ENCODE results near the gene TLR8.

Gene TLR8

DNA sequence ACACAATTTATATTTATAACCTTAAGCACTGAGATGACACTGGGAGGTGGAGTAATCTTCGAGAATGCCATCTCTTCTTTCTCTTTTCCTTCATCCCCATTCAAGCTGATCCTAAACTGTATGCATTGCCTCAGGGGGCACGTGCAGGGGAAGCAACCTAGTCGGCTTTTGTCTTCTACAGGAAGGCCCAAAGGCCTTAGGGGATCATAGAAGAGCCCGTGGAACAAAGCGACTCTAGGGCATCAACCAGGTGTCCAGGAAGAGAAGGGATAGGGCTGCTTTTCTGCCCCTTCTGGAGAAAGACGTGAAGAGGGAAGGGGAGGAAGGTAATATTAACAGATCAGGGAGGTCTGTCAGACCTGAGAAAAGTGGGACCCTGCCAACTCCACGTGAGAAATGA is 6.9 kb upstream of the TLR8 start:
- Histone ChIP-seq H4K20me1 (no peaks in the 10 kb centered on the region), H3K27ac (no peak overlapping the region), H3K4me2 (peak overlapping the region in 1 of 11 experiments; percentile 28; a peak in 1 of 22 replicates), H3K27me3 (peaks cover 69 to 94% (median 86%) of the 10 kb centered on the region in 11 experiments), H3K9ac (no peak overlapping the region), H3K4me3 (no peak overlapping the region), H3K36me3 (no peaks in the 10 kb centered on the region), H3K4me1 (peaks cover 7 to 97% (median 16%) of the 10 kb centered on the region in 10 experiments; a peak in 19 of 20 replicates), H3K9me3 (replicated peaks in 1 of 11) (peaks cover 0 to 15% (median 0%) of the 10 kb centered on the region in 11 experiments; a peak in 3 of 22 replicates)
- no peak for TF ChIP-seq Cebpa-rat (IDR thresholded peaks at IDR 0.05)

DNA sequence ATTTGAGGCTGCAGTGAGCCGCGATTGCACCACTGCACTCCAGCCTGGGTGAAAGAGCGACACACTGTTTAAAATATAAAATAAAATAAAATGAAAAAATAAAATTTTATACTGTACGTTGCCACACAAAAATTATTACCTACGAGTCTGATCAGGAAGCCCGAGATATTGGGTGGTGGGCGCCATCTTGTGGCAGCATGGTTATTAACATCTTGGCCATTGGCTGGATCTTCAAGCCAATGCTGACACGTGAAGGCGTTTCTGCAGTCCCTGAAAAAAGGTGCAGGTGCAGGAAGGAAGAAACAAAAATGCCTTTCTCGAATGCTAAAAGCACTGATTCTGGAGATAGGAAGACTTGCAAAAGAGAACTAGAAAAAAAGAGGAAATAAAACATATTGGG is 4.9 kb upstream of the TLR8 start:
- Histone ChIP-seq H3K4me3 (no peak overlapping the region), H3K9ac (no peak overlapping the region), H3K27me3 (peaks cover 81 to 97% (median 93%) of the 10 kb centered on the region in 11 experiments), H3K4me2 (peak overlapping the region in 4 of 11 experiments; percentile 15 to 63 (median 36); a peak in 6 of 22 replicates), H3K4me1 (peaks cover 7 to 95% (median 13%) of the 10 kb centered on the region in 10 experiments; a peak in 19 of 20 replicates), H3K9me3 (replicated peaks in 1 of 11) (peaks cover 0 to 15% (median 0%) of the 10 kb centered on the region in 11 experiments; a peak in 3 of 22 replicates), H3K36me3 (no peaks in the 10 kb centered on the region), H3K27ac (no peak overlapping the region; a peak in 1 of 22 replicates), H4K20me1 (no peaks in the 10 kb centered on the region)
- no peak for TF ChIP-seq Cebpa-rat (IDR thresholded peaks at IDR 0.05)

DNA sequence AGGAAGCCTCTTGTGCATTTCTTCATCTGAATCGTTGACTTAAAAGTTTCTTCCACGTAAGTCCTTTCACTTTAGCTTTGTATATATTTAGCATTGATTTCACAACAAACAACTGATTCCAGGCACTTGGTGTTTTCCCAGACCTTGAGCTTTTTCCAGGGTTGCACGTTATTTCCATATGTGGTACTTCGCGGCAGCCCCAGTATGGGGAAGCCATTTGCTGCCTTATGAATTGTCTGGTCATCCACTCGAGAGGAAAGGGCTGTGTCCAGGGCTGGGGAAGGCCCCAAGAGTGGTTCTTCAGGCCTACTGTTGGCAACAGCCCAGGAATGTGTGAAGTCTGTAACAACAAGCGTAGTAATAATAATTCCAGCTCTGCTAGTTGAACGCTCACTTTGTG is 2.8 kb upstream of the TLR8 start:
- H4K20me1 ChIP-seq, result no peaks in the 10 kb centered on the region; a peak in 1 of 22 replicates
- peaks cover 64 to 93% (median 83%) of the 10 kb centered on the region in 11 experiments for H3K27me3 ChIP-seq
- peak overlapping the region; percentile 18 to 75 (median 49); a peak in 21 of 22 replicates for H3K4me2 ChIP-seq
- H3K27ac ChIP-seq, result peak overlapping the region in 3 of 11 experiments; percentile 51 to 79 (median 77); a peak in 6 of 22 replicates
- no peaks in the 10 kb centered on the region for H3K36me3 ChIP-seq
- no peaks in the 10 kb centered on the region for H3K9me3 ChIP-seq (replicated peaks in 1 of 11)
- peak overlapping the region in 2 of 11 experiments; percentile 61 to 64; a peak in 3 of 22 replicates for H3K9ac ChIP-seq
- peaks cover 7 to 75% (median 10%) of the 10 kb centered on the region in 10 experiments; a peak in 19 of 20 replicates for H3K4me1 ChIP-seq
- H3K4me3 ChIP-seq, result no peak overlapping the region
- peak in 1 of 11 experiments; percentile 45; a peak in 1 of 22 replicates for TF ChIP-seq Cebpa-rat (IDR thresholded peaks at IDR 0.05)

DNA sequence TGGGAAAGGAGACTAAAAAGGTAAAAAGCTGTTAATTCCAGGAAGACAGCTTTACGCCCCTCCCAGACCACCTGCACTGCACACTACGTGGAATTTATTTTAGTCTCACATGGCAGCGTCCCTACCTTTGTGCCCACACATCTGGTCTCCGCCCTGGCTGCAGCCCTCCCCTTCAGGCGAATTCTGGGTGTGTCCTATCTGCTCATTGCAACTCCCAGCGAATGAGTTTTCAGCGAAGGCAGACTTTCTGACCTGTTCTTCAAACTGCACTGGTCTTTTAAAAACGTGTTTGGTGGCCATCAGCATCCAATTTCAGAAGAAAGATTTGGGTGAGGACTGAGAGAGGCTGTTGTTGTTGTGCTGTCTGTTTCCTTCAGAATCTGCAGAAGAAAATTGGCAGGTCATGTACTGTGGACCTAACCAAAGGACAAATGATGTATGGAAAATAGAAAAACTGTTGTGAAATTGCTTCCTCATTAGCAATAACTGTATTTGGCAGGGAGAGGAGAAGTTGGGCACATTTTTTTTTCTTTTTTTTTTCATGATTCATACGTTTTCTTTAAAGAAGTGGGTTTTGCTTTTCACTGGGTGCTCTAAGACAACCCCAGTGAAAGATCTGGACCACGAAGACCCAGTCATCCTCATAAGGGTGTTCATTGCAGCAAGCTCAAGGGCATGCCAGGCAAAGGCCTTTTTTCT is 4.2 kb downstream of the TLR8 start:
- peaks cover 60 to 95% (median 86%) of the 10 kb centered on the region in 11 experiments for H3K27me3 ChIP-seq
- H3K9me3 ChIP-seq (replicated peaks in 1 of 11), result peaks cover 0 to 6% (median 0%) of the 10 kb centered on the region in 11 experiments; a peak in 3 of 22 replicates
- peaks cover 0 to 56% (median 0%) of the 10 kb centered on the region in 11 experiments; a peak in 3 of 22 replicates for H4K20me1 ChIP-seq
- H3K27ac ChIP-seq, result peak overlapping the region in 5 of 11 experiments; percentile 27 to 67 (median 56); a peak in 9 of 22 replicates
- peaks cover 0 to 28% (median 0%) of the 10 kb centered on the region in 11 experiments; a peak in 3 of 22 replicates for H3K36me3 ChIP-seq
- peak overlapping the region in 5 of 11 experiments; percentile 62 to 83 (median 70); a peak in 10 of 22 replicates for H3K4me2 ChIP-seq
- TF ChIP-seq Cebpa-rat (IDR thresholded peaks at IDR 0.05), result 0 out of 22 replicates have a peak, but pooled peaks of 1 of the 11 experiments have one; percentile 10
- peak overlapping the region in 3 of 10 experiments; percentile 19 to 58 (median 57); a peak in 5 of 20 replicates for H3K4me3 ChIP-seq
- H3K9ac ChIP-seq, result peak overlapping the region in 4 of 11 experiments; percentile 29 to 60 (median 42); a peak in 7 of 22 replicates
- peaks cover 0 to 53% (median 7%) of the 10 kb centered on the region in 10 experiments; a peak in 10 of 20 replicates for H3K4me1 ChIP-seq

DNA sequence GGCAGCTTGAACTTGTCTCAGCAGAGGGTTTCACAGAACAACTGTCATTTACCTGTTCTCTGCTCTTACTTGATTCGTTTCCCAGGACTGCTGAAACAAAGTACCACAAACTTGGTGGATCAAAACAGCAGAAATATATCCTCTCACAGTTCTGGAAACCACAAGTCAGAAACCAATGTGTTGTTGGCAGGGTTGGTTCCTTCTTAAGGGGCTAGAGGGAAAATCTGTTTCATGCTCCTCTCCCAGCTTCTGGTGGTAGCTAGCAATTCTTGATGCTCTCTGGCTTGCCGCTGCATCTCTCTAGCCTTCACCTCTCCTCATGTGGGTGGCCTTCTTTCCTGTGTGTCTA is 4.7 kb downstream of the TLR8 start:
- H3K4me1 ChIP-seq, result peaks cover 0 to 48% (median 7%) of the 10 kb centered on the region in 10 experiments; a peak in 10 of 20 replicates
- H3K36me3 ChIP-seq, result peaks cover 0 to 29% (median 0%) of the 10 kb centered on the region in 11 experiments; a peak in 3 of 22 replicates
- peak overlapping the region in 5 of 11 experiments; percentile 62 to 83 (median 70); a peak in 10 of 22 replicates for H3K4me2 ChIP-seq
- no peak for TF ChIP-seq Cebpa-rat (IDR thresholded peaks at IDR 0.05)
- H4K20me1 ChIP-seq, result peaks cover 0 to 61% (median 0%) of the 10 kb centered on the region in 11 experiments; a peak in 3 of 22 replicates
- H3K27ac ChIP-seq, result peak overlapping the region in 5 of 11 experiments; percentile 27 to 67 (median 56); a peak in 9 of 22 replicates
- H3K9ac ChIP-seq, result peak overlapping the region in 4 of 11 experiments; percentile 29 to 59 (median 42); a peak in 7 of 22 replicates
- H3K9me3 ChIP-seq (replicated peaks in 1 of 11), result peaks cover 0 to 11% (median 0%) of the 10 kb centered on the region in 11 experiments; a peak in 3 of 22 replicates
- H3K4me3 ChIP-seq, result peak overlapping the region in 2 of 10 experiments; percentile 57 to 58; a peak in 4 of 20 replicates
- peaks cover 63 to 95% (median 87%) of the 10 kb centered on the region in 11 experiments for H3K27me3 ChIP-seq

DNA sequence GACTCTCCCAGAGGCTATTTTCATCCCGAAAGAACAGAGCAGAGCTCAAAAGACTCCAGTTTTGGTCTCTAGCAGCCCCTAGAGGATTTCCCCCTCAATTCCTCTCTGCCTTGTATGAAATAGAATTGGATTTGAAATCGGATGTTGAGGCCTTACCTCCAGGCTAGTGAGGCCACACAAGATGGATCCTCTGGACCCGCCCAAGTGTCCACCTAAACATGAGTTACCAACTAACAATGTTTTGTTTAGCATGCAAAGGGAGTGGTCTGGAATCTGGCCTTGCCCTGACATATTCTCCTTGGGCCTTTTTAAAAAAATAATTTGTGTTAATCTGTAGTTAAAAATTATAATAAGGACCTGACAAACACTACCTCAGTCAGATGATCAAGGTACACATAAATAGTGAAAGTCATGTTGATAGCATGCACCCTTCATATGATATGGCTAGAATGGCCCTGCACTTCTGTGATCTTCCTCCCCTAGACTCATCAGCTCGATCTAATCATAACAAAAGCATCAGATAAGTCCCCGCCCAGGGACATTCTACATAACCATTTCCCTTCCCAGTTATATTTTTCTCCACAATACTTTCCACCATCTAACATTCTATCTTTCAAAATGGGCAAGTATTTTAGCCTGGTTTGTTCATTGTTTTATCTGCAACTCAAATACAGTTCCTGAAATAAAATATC is 6.5 kb downstream of the TLR8 start:
- Histone ChIP-seq H3K4me3 (no peak overlapping the region), H3K4me1 (peaks cover 0 to 47% (median 7%) of the 10 kb centered on the region in 10 experiments; a peak in 10 of 20 replicates), H3K9ac (no peak overlapping the region), H3K4me2 (peak overlapping the region in 2 of 11 experiments; percentile 82 to 83; a peak in 3 of 22 replicates), H3K36me3 (peaks cover 0 to 35% (median 0%) of the 10 kb centered on the region in 11 experiments; a peak in 4 of 22 replicates), H4K20me1 (peaks cover 0 to 79% (median 0%) of the 10 kb centered on the region in 11 experiments; a peak in 3 of 22 replicates), H3K9me3 (replicated peaks in 1 of 11) (peaks cover 0 to 18% (median 0%) of the 10 kb centered on the region in 11 experiments; a peak in 3 of 22 replicates), H3K27ac (no peak overlapping the region), H3K27me3 (peaks cover 74 to 100% (median 96%) of the 10 kb centered on the region in 11 experiments)
- no peak for TF ChIP-seq Cebpa-rat (IDR thresholded peaks at IDR 0.05)

DNA sequence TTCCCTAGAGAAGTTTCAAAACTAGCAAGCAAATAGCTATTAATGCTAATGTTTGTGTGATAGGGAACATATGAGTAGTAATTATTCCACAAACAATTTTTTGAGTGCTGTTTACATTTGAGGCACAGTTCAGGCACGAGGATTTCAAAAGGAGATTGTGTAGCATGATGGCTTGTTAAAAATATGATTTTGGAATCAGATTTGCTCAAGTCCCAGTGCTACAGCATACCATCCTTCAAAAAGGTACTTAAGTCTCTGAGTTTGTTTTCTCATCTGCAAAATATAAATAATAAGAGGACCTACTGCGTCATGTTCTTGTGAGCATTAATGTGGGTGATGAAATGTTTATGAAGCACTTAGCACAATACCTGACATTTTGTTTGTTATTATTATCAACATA is 11.3 kb downstream of the TLR8 start:
- Histone ChIP-seq H3K27ac (no peak overlapping the region), H3K9me3 (replicated peaks in 1 of 11) (peaks cover 0 to 61% (median 0%) of the 10 kb centered on the region in 11 experiments; a peak in 4 of 22 replicates), H3K4me2 (no peak overlapping the region), H4K20me1 (peaks cover 0 to 90% (median 0%) of the 10 kb centered on the region in 11 experiments; a peak in 3 of 22 replicates), H3K4me1 (peaks cover 0 to 13% (median 0%) of the 10 kb centered on the region in 10 experiments; a peak in 4 of 20 replicates), H3K9ac (no peak overlapping the region), H3K4me3 (no peak overlapping the region), H3K36me3 (peaks cover 0 to 71% (median 0%) of the 10 kb centered on the region in 11 experiments; a peak in 4 of 22 replicates), H3K27me3 (peaks cover 89 to 100% (median 98%) of the 10 kb centered on the region in 11 experiments)
- no peak for TF ChIP-seq Cebpa-rat (IDR thresholded peaks at IDR 0.05)

DNA sequence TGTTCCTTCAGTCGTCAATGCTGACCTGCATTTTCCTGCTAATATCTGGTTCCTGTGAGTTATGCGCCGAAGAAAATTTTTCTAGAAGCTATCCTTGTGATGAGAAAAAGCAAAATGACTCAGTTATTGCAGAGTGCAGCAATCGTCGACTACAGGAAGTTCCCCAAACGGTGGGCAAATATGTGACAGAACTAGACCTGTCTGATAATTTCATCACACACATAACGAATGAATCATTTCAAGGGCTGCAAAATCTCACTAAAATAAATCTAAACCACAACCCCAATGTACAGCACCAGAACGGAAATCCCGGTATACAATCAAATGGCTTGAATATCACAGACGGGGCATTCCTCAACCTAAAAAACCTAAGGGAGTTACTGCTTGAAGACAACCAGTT is 12.6 kb downstream of the TLR8 start:
- TF ChIP-seq Cebpa-rat (IDR thresholded peaks at IDR 0.05), result no peak
- peaks cover 0 to 4% (median 0%) of the 10 kb centered on the region in 10 experiments; a peak in 1 of 20 replicates for H3K4me1 ChIP-seq

More for the DNA sequence above, 12.6 kb downstream of the TLR8 start:
- Histone ChIP-seq H3K27me3 (peaks cover 90 to 99% (median 98%) of the 10 kb centered on the region in 11 experiments), H3K27ac (no peak overlapping the region), H3K4me3 (no peak overlapping the region), H3K9ac (no peak overlapping the region), H3K9me3 (replicated peaks in 1 of 11) (peaks cover 0 to 65% (median 0%) of the 10 kb centered on the region in 11 experiments; a peak in 4 of 22 replicates), H4K20me1 (peaks cover 0 to 90% (median 0%) of the 10 kb centered on the region in 11 experiments; a peak in 3 of 22 replicates), H3K36me3 (peaks cover 0 to 66% (median 0%) of the 10 kb centered on the region in 11 experiments; a peak in 4 of 22 replicates), H3K4me2 (0 out of 22 replicates have a peak overlapping the region, but pooled peaks of 1 of the 11 experiments have one; percentile 10)

All from BLaER1 treated with 17β-estradiol and CSF1 and Interleukin-3, amounts not matched to agents 10 nM and 100 nM (cell line).